Fibroblast of skin of left quadriceps (primary cell): ENCODE data around the gene NUFIP1.
"Not testable (repeated sequence)": the region's sequence is repeated elsewhere in the genome, so short reads cannot be mapped to it uniquely, and the experiment has no call there.

Experiments
- DNase-seq, 2 experiments: peaks; one replicate each; pipeline ENCODE4 v3.0.0-alpha.2; 2013; ENCODE audit warnings: low read depth in 2 of 2

NUFIP1 gene

GRCh38 chr13:44969551-44970484 lies 19.5 kb downstream of the NUFIP1 start:
- DNase-seq = peak in 1 of 2 experiments; percentile 42

GRCh38 chr13:44968434-44968815 lies 20.8 kb downstream of the NUFIP1 start:
- no peak for DNase-seq

- no peak for DNase-seq
Measured at GRCh38 chr13:44967704-44968433, 21.4 kb downstream of the NUFIP1 start.

GRCh38 chr13:44961997-44962396 lies 27.3 kb downstream of the NUFIP1 start:
- DNase-seq = no peak

- no peak for DNase-seq
Measured at GRCh38 chr13:44955406-44955805, 33.9 kb downstream of the NUFIP1 start.

- no peak for DNase-seq
Measured at GRCh38 chr13:44954224-44954623, 35.0 kb downstream of the NUFIP1 start.

GRCh38 chr13:44952671-44953070 lies 36.6 kb downstream of the NUFIP1 start:
- no peak for DNase-seq

GRCh38 chr13:44951184-44951583 lies 38.1 kb downstream of the NUFIP1 start:
- DNase-seq = no peak

GRCh38 chr13:44943411-44943810 lies 45.9 kb downstream of the NUFIP1 start:
- not testable (repeated sequence) for DNase-seq

GRCh38 chr13:44938854-44939253 lies 50.4 kb downstream of the NUFIP1 start:
- no peak for DNase-seq

GRCh38 chr13:44936246-44936645 lies 53.0 kb downstream of the NUFIP1 start:
- no peak for DNase-seq

- DNase-seq = no peak
Measured at GRCh38 chr13:44934724-44935123, 54.5 kb downstream of the NUFIP1 start.

GRCh38 chr13:44932850-44933251 lies 56.4 kb downstream of the NUFIP1 start:
- DNase-seq = no peak

- DNase-seq = peak in 1 of 2 experiments; percentile 22
Measured at GRCh38 chr13:44932171-44932849, 57.0 kb downstream of the NUFIP1 start.

GRCh38 chr13:44930963-44931623 lies 58.2 kb downstream of the NUFIP1 start:
- DNase-seq = no peak

- no peak for DNase-seq
Measured at GRCh38 chr13:44930280-44930679, 59.0 kb downstream of the NUFIP1 start.

- no peak for DNase-seq
Measured at GRCh38 chr13:44929692-44930091, 59.6 kb downstream of the NUFIP1 start.

GRCh38 chr13:44927968-44928367 lies 61.3 kb downstream of the NUFIP1 start:
- no peak for DNase-seq

GRCh38 chr13:44921931-44922758 lies 67.1 kb downstream of the NUFIP1 start:
- peak in 1 of 2 experiments; percentile 33 for DNase-seq

GRCh38 chr13:44921246-44921877 lies 67.9 kb downstream of the NUFIP1 start:
- DNase-seq = no peak
